K562 (cell line): ENCODE results near the gene P2RX2. TPM values are rescaled to one million over a fixed set of nuclear protein-coding genes. Genes with fewer than 3 reads are reported as not detected.
A peak's percentile ranks its signal among the peaks of the same experiment; 100 is the strongest.

Source experiments
- ATAC-seq: fragments of 200-7000 bp; cut with Tn5 transposase; 3 replicates; pipeline ENCODE4 v1.9.1; 2020; ENCODE audit warnings: moderate library complexity
- BruUV-seq: library from RNA; stranded (reverse); fragments of 400-500 nt; replicated peaks from 2 replicates; lab custom pipeline; 2021; lab: Mats Ljungman, UMichigan
- CTCF ChIA-PET: fragments of 300-600 bp; formaldehyde crosslinking; extraction: SDS; loops from one replicate; lab custom pipeline; 2021; ENCODE audit warnings: low intra/inter-chr PET ratio; lab: Yijun Ruan, JAX
- POLR2A ChIA-PET: fragments of 300-600, 350-650 bp; sonication (Branson Sonifier 250); formaldehyde crosslinking; extraction: SDS; loops from one replicate; lab custom pipeline; 2021; ENCODE audit warnings: antibody characterized with exemption, inconsistent platforms; lab: Yijun Ruan, JAX
- DNase-seq, 4 experiments: peaks; one replicate each; pipeline versions ENCODE4 v3.0.0 to v3.0.0-alpha.2; 2011 to 2018; ENCODE audit warnings: low spot score in 3 of 4, mixed read lengths in 3 of 4; ENCODE audit errors: extremely low read depth in 1 of 4
- FAIRE-seq: peaks from 2 replicates; lab custom pipeline; 2011; peaks lifted over from hg19 to GRCh38; lab: Jason Lieb, UNC
- H2AFZ ChIP-seq: 2 replicates; pipeline ENCODE4 v1.6.0; 2011; ENCODE audit warnings: low read depth, low read length, control low read depth, inconsistent platforms
- H3K27ac ChIP-seq: fragments of 200-600 bp; 3 replicates; pipeline ENCODE4 v1.8.0; 2011; ENCODE audit warnings: low read depth, mild to moderate bottlenecking, control low read depth, inconsistent platforms, low read length, moderate library complexity, mixed read lengths; ENCODE audit errors: extremely low read depth
- H3K27me3 ChIP-seq, 2 experiments: fragments of 300-600 bp in 1 of 2; 2 replicates in 1 of 2; 3 replicates in 1 of 2; pipeline versions ENCODE4 v1.6.0 to v1.8.0; 2011; ENCODE audit warnings: inconsistent platforms in 2 of 2, low read length in 2 of 2, mild to moderate bottlenecking in 1 of 2, mixed read lengths in 1 of 2, moderate library complexity in 1 of 2; ENCODE audit not compliant: control insufficient read depth in 2 of 2, insufficient read depth in 2 of 2
- H3K36me3 ChIP-seq: fragments of 300-600 bp; 3 replicates; pipeline ENCODE4 v1.8.0; 2011; ENCODE audit warnings: mild to moderate bottlenecking, low read length, inconsistent platforms; ENCODE audit not compliant: control insufficient read depth, insufficient read depth
- H3K4me1 ChIP-seq, 2 experiments: fragments of 200-600 bp in 1 of 2; replicated peaks in 1 of 2; 2 replicates in 1 of 2; 3 replicates in 1 of 2; pipeline versions ENCODE4 v1.5.1 to v1.8.0; 2011; ENCODE audit warnings: inconsistent platforms in 2 of 2, low read length in 2 of 2, mild to moderate bottlenecking in 1 of 2, mixed read lengths in 1 of 2, moderate library complexity in 1 of 2; ENCODE audit not compliant: control insufficient read depth in 2 of 2, insufficient read depth in 2 of 2
- H3K4me2 ChIP-seq: 2 replicates; pipeline ENCODE4 v1.6.1; 2011; ENCODE audit warnings: low read length, control low read depth, inconsistent platforms, mixed read lengths; ENCODE audit not compliant: insufficient read depth
- H3K4me3 ChIP-seq: fragments of 200-600 bp; sonication (generic), shearing (Covaris generic); 2 replicates; pipeline ENCODE4 v1.5.1; 2016; ENCODE audit warnings: control low read depth, inconsistent platforms
- H3K79me2 ChIP-seq: fragments of 200-600 bp; 3 replicates; pipeline ENCODE4 v1.8.0; 2011; ENCODE audit warnings: low read length, inconsistent platforms; ENCODE audit not compliant: control insufficient read depth, insufficient read depth
- H3K9ac ChIP-seq, 2 experiments: 2 replicates each; pipeline versions ENCODE4 v1.6.0 to v1.6.1; 2011; ENCODE audit warnings: low read depth in 2 of 2, low read length in 2 of 2, control low read depth in 1 of 2, inconsistent platforms in 1 of 2, mild to moderate bottlenecking in 1 of 2, mixed read lengths in 1 of 2; ENCODE audit not compliant: insufficient read depth in 1 of 2
- H3K9me1 ChIP-seq: one replicate; pipeline ENCODE4 v1.6.0; 2011; ENCODE audit warnings: inconsistent platforms, mild to moderate bottlenecking, low read length, moderate library complexity; ENCODE audit not compliant: control insufficient read depth, insufficient read depth
- H3K9me3 ChIP-seq: replicated peaks from 2 replicates; pipeline ENCODE4 v1.5.1; 2011; ENCODE audit warnings: low read depth, low read length, inconsistent platforms; ENCODE audit not compliant: control insufficient read depth, insufficient read depth
- H4K20me1 ChIP-seq: replicated peaks from 2 replicates; pipeline ENCODE4 v1.6.1; 2011; ENCODE audit warnings: low read length, inconsistent platforms, mixed read lengths; ENCODE audit not compliant: control insufficient read depth, insufficient read depth
- ADNP ChIP-seq: fragments of 200-800 bp; sonication (Bioruptor generic); IDR thresholded peaks from 2 replicates; pipeline ENCODE4 v1.6.1; 2016; ENCODE audit warnings: missing genetic modification characterization, missing compliant biosample characterization
- COPS2 ChIP-seq: fragments of 450-650 bp; conservative IDR thresholded peaks from 2 replicates; pipeline ENCODE4 v1.6.1; 2016; ENCODE audit warnings: mild to moderate bottlenecking, moderate library complexity
- CTBP1 ChIP-seq: fragments of 450-650 bp; IDR thresholded peaks from 2 replicates; pipeline ENCODE4 v1.6.1; 2016; ENCODE audit warnings: borderline replicate concordance
- CXXC5 ChIP-seq: fragments of 250-450 bp; sonication (Bioruptor Pico); IDR thresholded peaks from 2 replicates; pipeline ENCODE4 v1.8.0; 2022; ENCODE audit warnings: inconsistent platforms, mild to moderate bottlenecking, moderate library complexity
- EP400 ChIP-seq: fragments of 450-650 bp; IDR thresholded peaks from 2 replicates; pipeline ENCODE4 v1.6.1; 2017; ENCODE audit warnings: antibody characterized with exemption, mild to moderate bottlenecking, moderate library complexity
- HDAC3 ChIP-seq: fragments of 450-650 bp; IDR thresholded peaks from 2 replicates; pipeline ENCODE4 v1.6.1; 2018; ENCODE audit warnings: borderline replicate concordance, mild to moderate bottlenecking, moderate library complexity; ENCODE audit not compliant: partially characterized antibody
- NBN ChIP-seq: fragments of 450-650 bp; IDR thresholded peaks from 2 replicates; pipeline ENCODE4 v1.6.1; 2016; ENCODE audit warnings: low read depth, mild to moderate bottlenecking
- NFIC ChIP-seq: fragments of 450-650 bp; IDR thresholded peaks from 2 replicates; pipeline ENCODE4 v1.6.1; 2017; ENCODE audit warnings: mild to moderate bottlenecking, inconsistent platforms
- SMAD2 ChIP-seq: fragments of 150-350 bp; IDR thresholded peaks from 2 replicates; pipeline ENCODE4 v1.6.1; 2014; ENCODE audit warnings: low read depth, mild to moderate bottlenecking, low read length
- SPI1 ChIP-seq: IDR thresholded peaks from 2 replicates; pipeline ENCODE4 v1.6.1; 2011; ENCODE audit warnings: low read depth, low read length, control low read depth, borderline replicate concordance
- TEAD2 ChIP-seq: fragments of 450-650 bp; IDR thresholded peaks from 2 replicates; pipeline ENCODE4 v1.6.1; 2016; ENCODE audit warnings: missing genetic modification characterization, control low read depth, missing compliant biosample characterization
- ZNF121 ChIP-seq: sonication (generic); formaldehyde crosslinking; conservative IDR thresholded peaks from 2 replicates; pipeline ENCODE4 v1.8.0; 2022; ENCODE audit warnings: missing genetic modification reagents
- WGBS: fragments of 100-300 bp; shearing (Covaris generic); methylation state at CpG from one replicate; pipeline ENCODE4 v1.1.6; 2016; ENCODE audit warnings: low coverage, mixed read lengths; ENCODE audit not compliant: insufficient coverage; ENCODE audit errors: missing lambda C conversion rate; 5-methylcytosine and 5-hydroxymethylcytosine counted together
- in situ Hi-C: fragments of 300-500 bp; cut with MboI; formaldehyde crosslinking; loops from 4 replicates; pipeline ENCODE4 v1.15.0; 2018; ENCODE audit warnings: inconsistent platforms, mixed read lengths
- intact Hi-C: fragments of 100-400 bp; cut with micrococcal nuclease; formaldehyde crosslinking; loops from 2 replicates; pipeline ENCODE4 v1.14.2; 2022
- polyA plus RNA-seq, 8 experiments: library from polyadenylated mRNA; depleted of rRNA in 4 of 8; stranded (reverse) in 5 of 8; unstranded in 3 of 8; fragments of >200 nt; fragmentation: Nextera tagmentation in 2 of 8; fragmentation: Illumina TruSeq in 1 of 8; extraction: Ambion mirVana in 2 of 8; extraction: Trizol in 1 of 8; gene quantifications; 2 replicates each; pipeline versions ENCODE4 v1.2.1 to v1.2.3, GENCODE V29; 2011 to 2014; ENCODE audit warnings: inconsistent platforms in 1 of 8, missing spikeins in 1 of 8
- total RNA-seq, 7 experiments: library from RNA; depleted of rRNA in 6 of 7; stranded (reverse); fragments of >200 nt in 6 of 7; fragmentation: Illumina TruSeq in 2 of 7; extraction: Trizol in 2 of 7; gene quantifications; 2 replicates each; pipeline versions ENCODE4 v1.2.1 to v1.2.3, GENCODE V29; 2011 to 2021; ENCODE audit warnings: low replicate concordance in 1 of 7
- TF ChIP-seq, protein P1 (sequence below): fragments of 450-650 bp; IDR thresholded peaks from 2 replicates; pipeline ENCODE4 v1.6.1; 2016
- TF ChIP-seq, protein P2 (sequence below): fragments of 450-650 bp; formaldehyde crosslinking; IDR thresholded peaks from 2 replicates; pipeline ENCODE4 v1.4.0; 2020; ENCODE audit warnings: mild to moderate bottlenecking
- TF ChIP-seq, protein P3 (sequence below): fragments of 250-450 bp; sonication (Bioruptor Pico); IDR thresholded peaks from 2 replicates; pipeline ENCODE4 v1.4.0; 2020

P2RX2 gene
- total and polyA plus RNA-seq, 9 of the 15 experiments (the other 6 are each of a cell fraction or from before 2014, with no cell fraction given), result not detected

DNA sequence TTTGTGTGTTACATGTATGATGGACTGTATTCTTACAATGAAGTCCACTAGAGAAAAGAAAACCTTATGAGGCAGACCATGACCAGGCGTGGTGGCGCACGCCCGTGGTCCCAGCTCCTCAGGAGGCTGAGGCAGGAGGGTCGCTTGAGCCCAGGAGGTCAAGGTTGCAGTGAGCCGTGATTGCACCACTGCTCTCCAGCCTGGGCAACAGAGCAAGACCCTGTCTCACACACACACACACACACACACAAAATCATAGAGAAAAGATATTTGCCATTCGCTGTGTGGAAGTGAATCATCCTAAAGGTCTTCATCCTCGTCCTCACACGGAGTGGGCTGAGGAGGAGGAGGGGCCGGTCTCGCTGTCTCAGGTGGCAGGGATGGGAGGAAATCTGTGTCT lies 40.5 kb upstream of the P2RX2 start:
- in situ Hi-C loops (no loop called here), intact Hi-C loops (no loop called here)
- Histone ChIP-seq H3K79me2 (no peaks in the 10 kb centered on the region), H3K4me1 (peaks cover 0 to 24% of the 10 kb centered on the region in 2 experiments; a peak in 2 of 5 replicates), H3K27ac (no peak overlapping the region), H3K9ac (no peak overlapping the region; a peak in 1 of 4 replicates), H3K36me3 (peaks cover 85% of the 10 kb centered on the region; the same call in 2 of the 3 replicates), H3K4me2 (no peak overlapping the region), H3K9me3 (no peaks in the 10 kb centered on the region), H2AFZ (no peak overlapping the region), H3K27me3 (no peaks in the 10 kb centered on the region), H4K20me1 (no peaks in the 10 kb centered on the region; the same call in 1 of the 2 replicates), H3K4me3 (no peak overlapping the region), H3K9me1 (no peaks in the 10 kb centered on the region)
- ATAC-seq (no peak), FAIRE-seq (no peak), DNase-seq (no peak)
- BruUV-seq, result no TSS peak
- ChIA-PET POLR2A (no interaction called here), CTCF (no interaction called here)
- WGBS, result 87% methylated on average over 11 of the region's 11 CpGs
- TF ChIP-seq TEAD2 (no peak), ZNF121 (peak; percentile 56)

DNA sequence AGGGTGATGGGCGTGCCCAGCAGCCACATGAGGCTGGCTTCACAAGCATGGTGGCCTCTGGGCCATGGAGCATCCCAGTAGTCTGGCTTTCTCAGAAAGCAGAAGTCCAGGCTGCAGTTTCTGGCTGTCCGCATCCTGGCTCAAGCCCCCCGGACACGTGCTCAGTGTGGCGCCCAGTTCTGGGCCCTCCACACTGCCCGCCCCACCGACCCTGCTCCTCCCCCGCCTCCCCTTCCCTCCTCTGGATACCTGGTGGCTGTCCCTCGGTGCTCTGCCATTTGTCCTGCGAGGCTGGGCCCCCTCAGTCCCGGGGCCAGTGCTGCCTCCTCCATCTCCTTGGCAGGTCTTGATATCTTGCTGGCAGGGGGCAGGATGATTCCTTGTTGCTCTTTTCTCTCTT lies 39.8 kb upstream of the P2RX2 start:
- ATAC-seq, result no peak
- FAIRE-seq, result no peak
- Histone ChIP-seq H3K79me2 (no peaks in the 10 kb centered on the region), H3K9me3 (no peaks in the 10 kb centered on the region), H3K9me1 (no peaks in the 10 kb centered on the region), H3K4me2 (no peak overlapping the region), H2AFZ (no peak overlapping the region), H3K9ac (no peak overlapping the region), H3K27ac (no peak overlapping the region), H3K36me3 (peaks cover 78% of the 10 kb centered on the region; the same call in 2 of the 3 replicates), H3K4me3 (no peak overlapping the region), H3K4me1 (peaks cover 0 to 20% of the 10 kb centered on the region in 2 experiments; a peak in 2 of 5 replicates), H4K20me1 (no peaks in the 10 kb centered on the region; the same call in 1 of the 2 replicates), H3K27me3 (no peaks in the 10 kb centered on the region)
- in situ Hi-C loops, result no loop called here
- intact Hi-C loops, result no loop called here
- WGBS, result 80% methylated on average over 8 of the region's 11 CpGs
- BruUV-seq, result no TSS peak
- ChIA-PET CTCF (no interaction called here), POLR2A (no interaction called here)
- DNase-seq, result no peak
- no peak for TF ChIP-seq CXXC5
- no peak for TF ChIP-seq HDAC3
- TF ChIP-seq, protein P1, sequence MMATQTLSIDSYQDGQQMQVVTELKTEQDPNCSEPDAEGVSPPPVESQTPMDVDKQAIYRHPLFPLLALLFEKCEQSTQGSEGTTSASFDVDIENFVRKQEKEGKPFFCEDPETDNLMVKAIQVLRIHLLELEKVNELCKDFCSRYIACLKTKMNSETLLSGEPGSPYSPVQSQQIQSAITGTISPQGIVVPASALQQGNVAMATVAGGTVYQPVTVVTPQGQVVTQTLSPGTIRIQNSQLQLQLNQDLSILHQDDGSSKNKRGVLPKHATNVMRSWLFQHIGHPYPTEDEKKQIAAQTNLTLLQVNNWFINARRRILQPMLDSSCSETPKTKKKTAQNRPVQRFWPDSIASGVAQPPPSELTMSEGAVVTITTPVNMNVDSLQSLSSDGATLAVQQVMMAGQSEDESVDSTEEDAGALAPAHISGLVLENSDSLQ, result no peak
- TF ChIP-seq EP400, result no peak
- no peak for TF ChIP-seq CTBP1
- TF ChIP-seq, protein P2, sequence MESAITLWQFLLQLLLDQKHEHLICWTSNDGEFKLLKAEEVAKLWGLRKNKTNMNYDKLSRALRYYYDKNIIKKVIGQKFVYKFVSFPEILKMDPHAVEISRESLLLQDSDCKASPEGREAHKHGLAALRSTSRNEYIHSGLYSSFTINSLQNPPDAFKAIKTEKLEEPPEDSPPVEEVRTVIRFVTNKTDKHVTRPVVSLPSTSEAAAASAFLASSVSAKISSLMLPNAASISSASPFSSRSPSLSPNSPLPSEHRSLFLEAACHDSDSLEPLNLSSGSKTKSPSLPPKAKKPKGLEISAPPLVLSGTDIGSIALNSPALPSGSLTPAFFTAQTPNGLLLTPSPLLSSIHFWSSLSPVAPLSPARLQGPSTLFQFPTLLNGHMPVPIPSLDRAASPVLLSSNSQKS (CRISPR knock-in tag), result no peak
- TF ChIP-seq COPS2, result no peak
- no peak for TF ChIP-seq ADNP
- TF ChIP-seq SPI1, result no peak
- no peak for TF ChIP-seq NBN
- no peak for TF ChIP-seq SMAD2
- no peak for TF ChIP-seq NFIC
- TF ChIP-seq, protein P3, sequence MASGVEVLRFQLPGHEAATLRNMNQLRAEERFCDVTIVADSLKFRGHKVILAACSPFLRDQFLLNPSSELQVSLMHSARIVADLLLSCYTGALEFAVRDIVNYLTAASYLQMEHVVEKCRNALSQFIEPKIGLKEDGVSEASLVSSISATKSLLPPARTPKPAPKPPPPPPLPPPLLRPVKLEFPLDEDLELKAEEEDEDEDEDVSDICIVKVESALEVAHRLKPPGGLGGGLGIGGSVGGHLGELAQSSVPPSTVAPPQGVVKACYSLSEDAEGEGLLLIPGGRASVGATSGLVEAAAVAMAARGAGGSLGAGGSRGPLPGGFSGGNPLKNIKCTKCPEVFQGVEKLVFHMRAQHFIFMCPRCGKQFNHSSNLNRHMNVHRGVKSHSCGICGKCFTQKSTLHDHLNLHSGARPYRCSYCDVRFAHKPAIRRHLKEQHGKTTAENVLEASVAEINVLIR, result no peak
